HepG2 (cell line): Measurements from ENCODE around the gene TRAPPC4. TPM values are rescaled to one million over a fixed set of nuclear protein-coding genes. Genes with fewer than 3 reads are reported as not detected.

ENCODE experiments used
- ATAC-seq: fragments of 200-7000 bp; cut with Tn5 transposase; 3 replicates; pipeline ENCODE4 v1.9.1; 2020; ENCODE audit warnings: mild to moderate bottlenecking, moderate library complexity
- BruUV-seq: library from RNA; stranded (reverse); fragments of 400-500 nt; replicated peaks from 2 replicates; lab custom pipeline; 2021; lab: Mats Ljungman, UMichigan
- CTCF ChIA-PET: fragments of 300-600 bp; formaldehyde crosslinking; extraction: SDS; loops from one replicate; lab custom pipeline; 2021; ENCODE audit warnings: low total read pairs, inconsistent platforms, low intra/inter-chr PET ratio; lab: Yijun Ruan, JAX
- POLR2A ChIA-PET: fragments of 350-600 bp; sonication (Branson Sonifier 250); formaldehyde crosslinking; loops from one replicate; lab custom pipeline; 2020; ENCODE audit warnings: antibody characterized with exemption, inconsistent platforms; lab: Yijun Ruan, JAX
- DNase-seq: peaks from one replicate; pipeline ENCODE4 v3.0.0-alpha.2; 2015; ENCODE audit warnings: low spot score
- FAIRE-seq: peaks from 3 replicates; lab custom pipeline; 2011; peaks lifted over from hg19 to GRCh38; lab: Jason Lieb, UNC
- H2AFZ ChIP-seq: one replicate; pipeline ENCODE4 v1.6.1; 2011; ENCODE audit warnings: low read length, inconsistent platforms
- H3K27ac ChIP-seq: fragments of 300-600 bp; 3 replicates; pipeline ENCODE4 v1.8.0; 2011; ENCODE audit warnings: mixed run types, mild to moderate bottlenecking, mixed read lengths, low read length, inconsistent platforms; ENCODE audit not compliant: insufficient read depth; ENCODE audit errors: extremely low read length
- H3K27me3 ChIP-seq, 2 experiments: fragments of 200-600 bp in 1 of 2; 2 replicates in 1 of 2; 3 replicates in 1 of 2; pipeline versions ENCODE4 v1.6.0 to v1.8.0; 2011; ENCODE audit warnings: low read length in 2 of 2, mild to moderate bottlenecking in 2 of 2, moderate library complexity in 2 of 2, inconsistent platforms in 1 of 2; ENCODE audit not compliant: insufficient read depth in 2 of 2, control insufficient read depth in 1 of 2
- H3K36me3 ChIP-seq, 2 experiments: fragments of 200-600 bp in 1 of 2; replicated peaks in 1 of 2; 2 replicates in 1 of 2; 3 replicates in 1 of 2; pipeline versions ENCODE4 v1.5.1 to v1.8.0; 2011; ENCODE audit warnings: low read length in 2 of 2, inconsistent platforms in 1 of 2; ENCODE audit not compliant: insufficient read depth in 2 of 2, control insufficient read depth in 1 of 2
- H3K4me1 ChIP-seq: 2 replicates; pipeline ENCODE4 v1.5.1; 2012; ENCODE audit warnings: low read length, inconsistent platforms; ENCODE audit not compliant: insufficient read depth
- H3K4me2 ChIP-seq: 2 replicates; pipeline ENCODE4 v1.6.0; 2011; ENCODE audit warnings: low read depth, low read length, inconsistent platforms
- H3K4me3 ChIP-seq, 3 experiments: fragments of 200-600 bp in 1 of 3; sonication (generic), shearing (Covaris generic) in 1 of 3; replicated peaks in 1 of 3; 2 replicates each; pipeline ENCODE4 v1.5.1; 2011 to 2016; ENCODE audit warnings: low read length in 3 of 3, inconsistent platforms in 2 of 3, low read depth in 2 of 3, mild to moderate bottlenecking in 2 of 3, control low read depth in 1 of 3, mixed read lengths in 1 of 3; ENCODE audit not compliant: insufficient read depth in 1 of 3
- H3K79me2 ChIP-seq: one replicate; pipeline ENCODE4 v1.6.1; 2011; ENCODE audit warnings: low read length, inconsistent platforms; ENCODE audit not compliant: insufficient read depth
- H3K9ac ChIP-seq: 2 replicates; pipeline ENCODE4 v1.6.0; 2011; ENCODE audit warnings: mild to moderate bottlenecking, low read depth, low read length, inconsistent platforms; ENCODE audit not compliant: insufficient read depth
- H3K9me3 ChIP-seq: 2 replicates; pipeline ENCODE4 v1.5.1; 2012; ENCODE audit warnings: mild to moderate bottlenecking, low read length
- H4K20me1 ChIP-seq: 2 replicates; pipeline ENCODE4 v1.6.0; 2011; ENCODE audit warnings: inconsistent platforms, mild to moderate bottlenecking, low read length, moderate library complexity; ENCODE audit not compliant: insufficient read depth
- AKAP8 ChIP-seq: sonication (generic); formaldehyde crosslinking; IDR thresholded peaks from 2 replicates; pipeline ENCODE4 v1.5.1; 2020; ENCODE audit warnings: mild to moderate bottlenecking, missing genetic modification reagents
- ESRRA ChIP-seq: sonication (generic); formaldehyde crosslinking; IDR thresholded peaks from 2 replicates; pipeline ENCODE4 v1.5.1; 2020; ENCODE audit warnings: mild to moderate bottlenecking, low read depth, missing genetic modification reagents
- HDAC2 ChIP-seq: sonication (generic); formaldehyde crosslinking; IDR thresholded peaks from 2 replicates; pipeline ENCODE4 v1.4.0; 2020; ENCODE audit warnings: missing genetic modification reagents
- HIVEP1 ChIP-seq: sonication (generic); formaldehyde crosslinking; IDR thresholded peaks from 2 replicates; pipeline ENCODE4 v1.4.0; 2020; ENCODE audit warnings: mild to moderate bottlenecking, missing genetic modification reagents
- HNRNPL ChIP-seq: fragments of 200-400 bp; formaldehyde crosslinking; IDR thresholded peaks from 2 replicates; pipeline ENCODE4 v1.6.1; 2017; ENCODE audit warnings: mild to moderate bottlenecking, low read depth, low read length
- PCBP2 ChIP-seq: fragments of 200-400 bp; formaldehyde crosslinking; optimal IDR thresholded peaks from 2 replicates; pipeline ENCODE3; 2018; ENCODE audit warnings: low read length, low read depth; ENCODE audit not compliant: poor library complexity, severe bottlenecking
- SAP130 ChIP-seq: IDR thresholded peaks from 2 replicates; pipeline ENCODE4 v1.6.1; 2016; ENCODE audit warnings: low read depth
- SNRNP70 ChIP-seq: fragments of 200-400 bp; formaldehyde crosslinking; IDR thresholded peaks from 2 replicates; pipeline ENCODE4 v1.6.1; 2017; ENCODE audit warnings: mild to moderate bottlenecking, low read depth, low read length, moderate library complexity
- SP1 ChIP-seq, 2 experiments: fragments of 450-650 bp in 1 of 2; sonication (generic) in 1 of 2; formaldehyde crosslinking in 1 of 2; IDR thresholded peaks; 2 replicates each; pipeline versions ENCODE4 v1.4.0 to v1.6.1; 2016 to 2020; ENCODE audit warnings: missing genetic modification reagents in 1 of 2
- SP2 ChIP-seq: sonication (generic); formaldehyde crosslinking; IDR thresholded peaks from 2 replicates; pipeline ENCODE4 v1.5.1; 2020; ENCODE audit warnings: mild to moderate bottlenecking, missing genetic modification reagents
- TGIF2 ChIP-seq: IDR thresholded peaks from 2 replicates; pipeline ENCODE4 v1.6.1; 2016; ENCODE audit warnings: control low read depth, missing compliant biosample characterization
- ZBTB7B ChIP-seq: sonication (generic); formaldehyde crosslinking; IDR thresholded peaks from 2 replicates; pipeline ENCODE4 v1.4.0; 2020; ENCODE audit warnings: missing genetic modification reagents
- ZC3H13 ChIP-seq: sonication (generic); formaldehyde crosslinking; IDR thresholded peaks from 2 replicates; pipeline ENCODE4 v1.8.1; 2023; ENCODE audit warnings: mild to moderate bottlenecking, missing genetic modification reagents, moderate library complexity
- ZFYVE20 ChIP-seq: sonication (generic); formaldehyde crosslinking; IDR thresholded peaks from 2 replicates; pipeline ENCODE4 v1.8.0; 2023; ENCODE audit warnings: low read depth, mild to moderate bottlenecking, moderate library complexity, missing genetic modification reagents, borderline replicate concordance
- ZNF660 ChIP-seq: sonication (generic); formaldehyde crosslinking; IDR thresholded peaks from 2 replicates; pipeline ENCODE4 v1.5.1; 2020; ENCODE audit warnings: mild to moderate bottlenecking, low read depth, missing genetic modification reagents, borderline replicate concordance
- ZSCAN21 ChIP-seq: sonication (generic); formaldehyde crosslinking; IDR thresholded peaks from 2 replicates; pipeline ENCODE4 v1.8.0; 2022; ENCODE audit warnings: mild to moderate bottlenecking, missing genetic modification reagents, moderate library complexity, borderline replicate concordance
- ZSCAN25 ChIP-seq: sonication (generic); formaldehyde crosslinking; IDR thresholded peaks from 2 replicates; pipeline ENCODE4 v1.8.0; 2022; ENCODE audit warnings: mild to moderate bottlenecking, missing genetic modification reagents
- WGBS: methylation state at CpG from one replicate; pipeline ENCODE4 v1.1.6; 2017; ENCODE audit warnings: low lambda C conversion rate; 5-methylcytosine and 5-hydroxymethylcytosine counted together
- in situ Hi-C: cut with HindIII; loops from 2 replicates; pipeline ENCODE4 v1.10.0; 2017; ENCODE audit warnings: low pct_unique_long_range_greater_than_20kb; ENCODE audit not compliant: extremely low pct_ligation_motif_present
- intact Hi-C: fragments of 100-400 bp; cut with micrococcal nuclease; formaldehyde crosslinking; loops from one replicate; pipeline ENCODE4 v1.10.0; 2022; ENCODE audit not compliant: unreplicated experiment
- polyA plus RNA-seq, 8 experiments: library from polyadenylated mRNA; depleted of rRNA in 3 of 8; stranded (reverse) in 7 of 8; unstranded in 1 of 8; fragments of >200 nt; fragmentation: Illumina TruSeq in 4 of 8; extraction: Trizol in 4 of 8; gene quantifications; 2 replicates each; pipeline versions ENCODE4 v1.2.1 to v1.2.3, GENCODE V29; 2011 to 2016; ENCODE audit warnings: low read depth in 4 of 8, missing spikeins in 1 of 8, mixed read lengths in 1 of 8; ENCODE audit not compliant: insufficient read depth in 1 of 8
- total RNA-seq, 5 experiments: library from RNA; depleted of rRNA; stranded (reverse); fragments of >200 nt; fragmentation: Illumina TruSeq; extraction: Trizol; gene quantifications; 2 replicates each; pipeline ENCODE4 v1.2.3, GENCODE V29; 2016; ENCODE audit warnings: low read depth in 1 of 5
- TF ChIP-seq, protein P1 (sequence below): sonication (generic); formaldehyde crosslinking; IDR thresholded peaks from 2 replicates; pipeline ENCODE4 v1.5.1; 2020; ENCODE audit warnings: mild to moderate bottlenecking, moderate library complexity, missing genetic modification reagents
- TF ChIP-seq, protein P2 (sequence below): sonication (generic); formaldehyde crosslinking; IDR thresholded peaks from 2 replicates; pipeline ENCODE4 v1.8.0; 2022; ENCODE audit warnings: missing genetic modification reagents, low read depth, mild to moderate bottlenecking, borderline replicate concordance

TRAPPC4 gene
- total and polyA plus RNA-seq, 2 of the 13 experiments (the other 11 are each of a cell fraction or from before 2014, with no cell fraction given), result 97.4 to 140 TPM

DNA sequence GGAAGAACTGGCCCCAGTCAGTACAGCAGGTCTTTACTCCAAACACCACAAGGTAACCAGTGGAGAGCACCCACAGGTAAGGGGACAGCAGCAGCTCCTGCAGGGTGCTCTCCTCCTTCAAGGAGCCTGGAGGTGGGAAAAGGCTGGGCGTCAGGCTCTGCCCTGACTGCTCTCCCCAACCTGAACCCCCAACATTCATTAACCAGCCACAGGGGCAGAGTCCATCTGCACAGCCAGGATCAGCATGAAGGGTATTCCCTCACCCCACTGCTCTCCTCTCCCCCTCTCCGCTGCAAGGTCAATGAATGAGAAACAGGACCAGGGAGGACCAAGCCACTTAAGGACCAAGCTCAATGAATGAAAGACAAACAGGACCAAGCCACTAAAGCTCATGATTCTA, 8.4 kb downstream of the TRAPPC4 start:
- Histone ChIP-seq H4K20me1 (peaks cover 5% of the 10 kb centered on the region; the same call in 1 of the 2 replicates), H3K4me3 (peak overlapping the region; percentile 31 to 82 (median 79); a peak in 5 of 6 replicates), H3K27ac (peak overlapping the region; percentile 77), H3K4me2 (peak overlapping the region; percentile 99), H3K36me3 (peaks cover 4% of the 10 kb centered on the region in 2 experiments; a peak in 3 of 5 replicates), H3K9me3 (no peaks in the 10 kb centered on the region), H2AFZ (no peak overlapping the region), H3K4me1 (peaks cover 82% of the 10 kb centered on the region), H3K79me2 (peaks cover 53% of the 10 kb centered on the region), H3K27me3 (no peaks in the 10 kb centered on the region; a peak in 1 of 5 replicates), H3K9ac (peak overlapping the region; percentile 77)
- ChIA-PET CTCF (no interaction called here), POLR2A (interaction anchor here (1.2 to 4.8 kb wide), 5 partner anchors 8 to 116 kb away, joined by 3 to 45 read pairs (median 8); partner anchors contain the start of genes CENATAC, HMBS, HYOU1 and RPS25)
- in situ Hi-C loops, result no loop called here
- intact Hi-C loops, result no loop called here
- DNase-seq, result peak; percentile 59
- ATAC-seq, result peak; percentile 45
- peak; percentile 95 for FAIRE-seq
- 8% methylated on average over 2 of the region's 2 CpGs for WGBS
- BruUV-seq, result no TSS peak
- TF ChIP-seq SP1 (IDR thresholded peaks at IDR 0.05) (no peak), SP1 (CRISPR knock-in tag; IDR thresholded peaks at IDR 0.05) (no peak), ZSCAN25 (0 out of 2 replicates have a peak, but pooled peaks have one; percentile 23), HDAC2 (CRISPR knock-in tag) (peak; percentile 25; the same call in 1 of the 2 replicates), ZFYVE20 (CRISPR knock-in tag) (no peak), HNRNPL (no peak), SP2 (CRISPR knock-in tag) (no peak), ZSCAN21 (0 out of 2 replicates have a peak, but pooled peaks have one; percentile 60), AKAP8 (CRISPR knock-in tag) (0 out of 2 replicates have a peak, but pooled peaks have one; percentile 58), ZC3H13 (CRISPR knock-in tag) (0 out of 2 replicates have a peak, but pooled peaks have one; percentile 53), TGIF2 (0 out of 2 replicates have a peak, but pooled peaks have one; percentile 46), HIVEP1 (CRISPR knock-in tag) (peak; percentile 53; the same call in 1 of the 2 replicates), SAP130 (peak; percentile 68), ZNF660 (no peak), ESRRA (0 out of 2 replicates have a peak, but pooled peaks have one; percentile 66), ZBTB7B (CRISPR knock-in tag) (peak; percentile 46; the same call in 1 of the 2 replicates), SNRNP70 (no peak), PCBP2 (no peak)
- TF ChIP-seq, protein P1, sequence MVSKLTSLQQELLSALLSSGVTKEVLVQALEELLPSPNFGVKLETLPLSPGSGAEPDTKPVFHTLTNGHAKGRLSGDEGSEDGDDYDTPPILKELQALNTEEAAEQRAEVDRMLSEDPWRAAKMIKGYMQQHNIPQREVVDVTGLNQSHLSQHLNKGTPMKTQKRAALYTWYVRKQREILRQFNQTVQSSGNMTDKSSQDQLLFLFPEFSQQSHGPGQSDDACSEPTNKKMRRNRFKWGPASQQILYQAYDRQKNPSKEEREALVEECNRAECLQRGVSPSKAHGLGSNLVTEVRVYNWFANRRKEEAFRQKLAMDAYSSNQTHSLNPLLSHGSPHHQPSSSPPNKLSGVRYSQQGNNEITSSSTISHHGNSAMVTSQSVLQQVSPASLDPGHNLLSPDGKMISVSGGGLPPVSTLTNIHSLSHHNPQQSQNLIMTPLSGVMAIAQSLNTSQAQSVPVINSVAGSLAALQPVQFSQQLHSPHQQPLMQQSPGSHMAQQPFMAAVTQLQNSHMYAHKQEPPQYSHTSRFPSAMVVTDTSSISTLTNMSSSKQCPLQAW (CRISPR knock-in tag), result peak; percentile 92
- TF ChIP-seq, protein P2, sequence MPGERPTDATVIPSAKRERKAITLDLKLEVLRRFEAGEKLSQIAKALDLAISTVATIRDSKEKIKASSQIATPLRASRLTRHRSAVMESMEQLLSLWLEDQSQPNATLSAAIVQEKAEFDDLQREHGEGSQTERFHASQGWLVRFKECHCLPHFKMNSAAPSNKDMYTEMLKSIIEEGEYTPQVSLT (CRISPR knock-in tag), result no peak
